Activated CD4-positive, alpha-beta T cell treated with anti-CD3 and anti-CD28 coated beads, Interleukin-2, amount 10 ng/mL, durations not matched to agents 7 days and 5 days (primary cell): ENCODE measurements around the gene DTNBP1. TPM values are rescaled to one million over a fixed set of nuclear protein-coding genes. Genes with fewer than 3 reads are reported as not detected.

ENCODE experiments used
- CTCF ChIA-PET: fragments of 350-600 bp; sonication (Branson Sonifier 250); formaldehyde crosslinking; loops from one replicate; lab custom pipeline; 2021; ENCODE audit warnings: antibody characterized with exemption; lab: Charles Lee
- POLR2A ChIA-PET: fragments of 350-600 bp; sonication (Branson Sonifier 250); formaldehyde crosslinking; loops from one replicate; lab custom pipeline; 2021; ENCODE audit warnings: antibody characterized with exemption; lab: Charles Lee
- DNase-seq: peaks from one replicate; pipeline ENCODE4 v3.0.0-alpha.2; 2020
- H3K27ac Mint-ChIP-seq: one replicate; pipeline ENCODE4 v1.8.0; 2021; ENCODE audit warnings: mild to moderate bottlenecking, moderate library complexity, mixed read lengths
- H3K27me3 Mint-ChIP-seq: one replicate; pipeline ENCODE4 v1.8.0; 2021; ENCODE audit warnings: mixed read lengths
- H3K36me3 Mint-ChIP-seq: one replicate; pipeline ENCODE4 v1.8.0; 2021; ENCODE audit warnings: low read depth, mixed read lengths
- H3K4me1 Mint-ChIP-seq: one replicate; pipeline ENCODE4 v1.8.0; 2021; ENCODE audit warnings: mixed read lengths
- H3K4me3 Mint-ChIP-seq: one replicate; pipeline ENCODE4 v1.8.0; 2021; ENCODE audit warnings: mild to moderate bottlenecking, moderate library complexity, mixed read lengths
- H3K9me3 Mint-ChIP-seq: one replicate; pipeline ENCODE4 v1.8.0; 2021; ENCODE audit warnings: mixed read lengths
- total RNA-seq, 2 experiments: library from RNA; stranded (reverse); gene quantifications; one replicate each; pipeline ENCODE4 v1.2.3, GENCODE V29; 2021

The DTNBP1 gene
- total RNA-seq, 2 experiments from 2014 or later: 22.3 to 23.5 TPM

DNA sequence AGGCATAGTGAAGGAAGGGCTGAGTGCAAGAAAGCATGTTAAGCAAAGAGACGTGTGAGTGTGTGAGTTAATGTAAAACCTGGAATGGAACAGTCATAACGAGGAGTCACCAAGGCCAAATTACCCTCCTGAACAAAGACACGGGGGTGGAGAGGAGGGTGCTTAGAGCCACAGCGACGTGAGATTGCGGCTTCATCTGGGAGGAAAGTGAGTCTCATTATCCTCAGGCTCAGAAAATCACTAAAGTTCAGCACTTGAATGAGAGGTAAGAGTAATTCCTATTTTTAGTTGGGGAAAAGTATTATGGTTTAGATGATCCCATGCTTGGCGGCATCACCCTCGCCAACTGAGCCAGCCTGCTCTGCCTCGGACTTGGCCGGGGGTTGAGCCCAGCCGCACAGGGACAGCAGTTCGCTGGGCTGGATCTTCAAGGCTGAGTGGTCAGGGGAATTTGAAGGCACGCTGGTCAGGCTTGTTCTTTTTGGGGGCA, 136.6 kb downstream of the DTNBP1 start:
- H3K4me3 Mint-ChIP-seq: no peak overlapping the region
- peaks cover 32% of the 10 kb centered on the region for H3K4me1 Mint-ChIP-seq
- DNase-seq: no peak
- POLR2A ChIA-PET: interaction anchor here (0.7 kb wide), 1 partner anchor 672 kb away, joined by 3 read pairs; no protein-coding TSS in a partner anchor
- H3K27ac Mint-ChIP-seq: no peak overlapping the region
- H3K9me3 Mint-ChIP-seq: peaks cover 4% of the 10 kb centered on the region
- no peaks in the 10 kb centered on the region for H3K27me3 Mint-ChIP-seq
- peaks cover 68% of the 10 kb centered on the region for H3K36me3 Mint-ChIP-seq
- CTCF ChIA-PET: no interaction called here

DNA sequence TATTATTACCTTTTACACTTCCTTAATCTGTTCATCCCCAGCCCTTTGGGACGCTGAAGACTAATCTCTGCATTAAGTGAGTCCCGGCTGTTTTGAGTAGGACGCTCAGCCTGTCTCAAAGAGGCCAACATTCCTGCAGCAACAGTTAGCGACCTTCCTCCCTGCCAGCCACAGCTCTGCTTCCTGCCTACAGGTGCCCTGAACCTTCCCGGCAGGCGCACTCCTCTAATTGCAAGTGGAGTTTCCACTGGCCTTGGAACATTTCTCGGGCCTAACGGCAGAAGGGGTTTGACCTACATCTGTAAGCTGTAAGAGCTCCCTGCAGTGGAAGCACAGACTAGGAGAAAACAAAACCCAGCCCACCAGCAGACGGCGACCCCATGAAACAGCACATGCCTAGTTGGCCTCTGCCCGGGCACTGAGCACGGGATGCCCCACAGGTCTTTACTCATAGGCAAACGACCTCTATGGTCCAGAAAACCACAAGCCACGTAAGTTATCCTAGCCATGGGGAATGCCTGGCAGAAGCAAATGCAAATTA, 137.9 kb downstream of the DTNBP1 start:
- no peak overlapping the region for H3K4me3 Mint-ChIP-seq
- ChIA-PET POLR2A (interaction anchor here (0.7 kb wide), 1 partner anchor 124 kb away, joined by 3 read pairs; no protein-coding TSS in a partner anchor), CTCF (interaction anchor here (1.0 kb wide), 1 partner anchor 28 kb away, joined by 4 read pairs; no protein-coding TSS in a partner anchor)
- H3K9me3 Mint-ChIP-seq: peaks cover 4% of the 10 kb centered on the region
- H3K36me3 Mint-ChIP-seq: peaks cover 73% of the 10 kb centered on the region
- no peak overlapping the region for H3K27ac Mint-ChIP-seq
- no peak for DNase-seq
- no peaks in the 10 kb centered on the region for H3K27me3 Mint-ChIP-seq
- H3K4me1 Mint-ChIP-seq: peaks cover 23% of the 10 kb centered on the region

DNA sequence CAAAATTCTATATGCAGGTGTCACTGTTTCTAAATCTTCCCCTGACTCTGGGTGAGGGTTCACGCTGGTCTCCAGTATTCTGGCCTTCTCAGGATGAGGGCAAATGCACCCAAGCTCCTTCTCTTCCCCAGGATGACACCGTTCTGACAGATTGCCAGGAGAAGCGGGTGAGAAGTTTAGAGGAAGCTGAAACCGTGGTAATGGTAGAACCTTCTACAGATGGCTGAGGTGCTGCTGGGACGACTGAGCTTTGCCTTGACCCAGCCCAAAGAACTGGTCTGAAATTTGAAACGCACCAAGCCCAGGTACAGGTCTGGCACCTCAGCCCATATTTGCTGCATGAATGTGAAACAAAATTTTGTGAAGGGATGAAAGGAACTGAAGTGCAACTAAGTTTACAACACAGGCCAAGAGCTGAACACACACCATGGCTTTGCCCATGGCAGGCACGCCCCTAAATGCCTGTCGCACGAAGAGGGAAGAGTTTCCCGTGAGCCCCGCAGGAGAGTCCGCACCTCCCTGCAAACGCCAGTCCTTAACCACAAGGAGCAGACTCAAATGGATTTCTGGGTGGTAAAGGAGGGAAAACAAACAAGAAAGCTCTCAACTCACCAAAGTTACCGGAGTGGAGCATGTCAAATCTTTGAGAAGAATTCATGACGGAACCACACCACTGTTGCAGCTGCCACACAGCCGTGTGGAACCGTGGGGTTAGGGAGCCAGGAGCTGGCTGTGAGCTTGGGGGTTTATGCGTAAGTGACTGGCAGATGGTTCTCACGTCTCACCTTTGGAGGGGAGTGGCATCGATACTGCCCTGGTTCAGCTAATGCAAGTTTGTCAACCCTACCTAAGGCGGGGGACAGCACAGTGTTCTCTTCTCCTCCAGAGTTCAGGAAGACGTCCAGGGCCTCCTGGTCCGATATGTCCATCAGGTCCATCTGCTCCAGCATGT, 138.9 kb downstream of the DTNBP1 start:
- no peak overlapping the region for H3K27ac Mint-ChIP-seq
- DNase-seq: no peak
- H3K4me3 Mint-ChIP-seq: no peak overlapping the region
- ChIA-PET POLR2A (interaction anchor here (0.7 kb wide), 1 partner anchor 125 kb away, joined by 3 read pairs; no protein-coding TSS in a partner anchor), CTCF (interaction anchor here (1.0 kb wide), 1 partner anchor 29 kb away, joined by 4 read pairs; no protein-coding TSS in a partner anchor)
- H3K9me3 Mint-ChIP-seq: peaks cover 4% of the 10 kb centered on the region
- peaks cover 74% of the 10 kb centered on the region for H3K36me3 Mint-ChIP-seq
- no peaks in the 10 kb centered on the region for H3K27me3 Mint-ChIP-seq
- peaks cover 19% of the 10 kb centered on the region for H3K4me1 Mint-ChIP-seq

DNA sequence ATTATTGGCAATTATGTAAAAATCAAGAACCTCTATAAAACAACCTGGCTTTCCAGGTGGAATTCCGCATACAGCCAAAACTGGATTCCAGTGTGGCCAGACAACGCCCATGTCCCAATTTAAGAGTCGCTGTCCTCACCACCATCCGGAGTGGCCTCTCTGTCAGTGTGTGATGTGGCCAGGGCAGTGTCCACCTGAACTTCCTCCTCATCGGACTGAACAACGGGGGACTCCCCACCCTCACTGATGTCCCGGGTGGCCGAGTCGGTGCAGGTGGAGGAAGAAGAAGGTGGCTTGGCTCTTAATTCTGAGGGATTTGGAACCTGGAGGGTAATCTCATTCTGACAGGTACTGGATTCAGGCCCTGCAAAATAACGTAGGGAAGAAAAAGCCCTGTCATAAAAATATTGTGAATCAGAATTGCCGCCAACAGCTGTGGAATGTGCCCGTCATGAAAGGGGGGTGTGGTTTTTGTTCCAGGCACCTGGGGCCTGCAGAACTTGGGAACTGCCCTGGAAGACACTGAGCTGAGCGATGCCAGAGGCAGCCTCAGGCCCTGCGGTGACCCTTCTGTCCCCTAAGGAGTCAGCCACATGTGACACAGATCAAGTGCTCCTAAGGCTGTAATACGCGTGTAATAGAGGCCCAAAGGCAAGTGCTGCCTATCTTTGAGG, 139.8 kb downstream of the DTNBP1 start:
- Mint-ChIP-seq H3K36me3 (peaks cover 69% of the 10 kb centered on the region), H3K4me1 (peaks cover 19% of the 10 kb centered on the region), H3K9me3 (peaks cover 4% of the 10 kb centered on the region), H3K27me3 (no peaks in the 10 kb centered on the region), H3K27ac (no peak overlapping the region), H3K4me3 (no peak overlapping the region)
- DNase-seq: no peak
- CTCF ChIA-PET: interaction anchor here (1.1 kb wide), 1 partner anchor 19 kb away, joined by 3 read pairs; no protein-coding TSS in a partner anchor
- POLR2A ChIA-PET: no interaction called here

DNA sequence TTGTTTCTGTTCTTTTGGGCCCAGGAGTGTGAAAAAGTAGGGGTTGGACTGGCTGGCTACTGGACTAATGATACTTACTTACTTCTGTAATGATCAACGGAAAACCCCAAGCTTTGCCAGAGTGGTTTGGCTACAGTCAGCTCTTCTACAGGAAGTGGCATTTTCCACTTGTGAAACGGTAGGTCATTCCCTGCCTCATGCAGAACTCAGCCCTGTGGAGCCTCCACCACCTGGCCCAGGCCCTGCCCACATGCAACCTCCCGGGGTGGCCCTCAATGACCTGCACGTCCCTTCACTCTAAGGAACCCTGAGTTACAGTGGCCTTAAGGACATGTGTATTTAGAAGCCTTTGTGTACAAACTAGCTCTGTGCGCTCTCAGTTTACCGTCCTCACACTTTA, 140.4 kb downstream of the DTNBP1 start:
- no peak for DNase-seq
- ChIA-PET POLR2A (no interaction called here), CTCF (interaction anchor here (1.1 kb wide), 1 partner anchor 19 kb away, joined by 3 read pairs; no protein-coding TSS in a partner anchor)
- H3K9me3 Mint-ChIP-seq: peaks cover 4% of the 10 kb centered on the region
- H3K4me1 Mint-ChIP-seq: peaks cover 19% of the 10 kb centered on the region
- no peak overlapping the region for H3K4me3 Mint-ChIP-seq
- H3K27ac Mint-ChIP-seq: no peak overlapping the region
- H3K27me3 Mint-ChIP-seq: no peaks in the 10 kb centered on the region
- H3K36me3 Mint-ChIP-seq: peaks cover 64% of the 10 kb centered on the region

GRCh38 chr6:15522026-15522425, 140.8 kb downstream of the DTNBP1 start:
- Mint-ChIP-seq H3K27me3 (no peaks in the 10 kb centered on the region), H3K4me3 (no peak overlapping the region), H3K9me3 (peaks cover 4% of the 10 kb centered on the region), H3K36me3 (peaks cover 62% of the 10 kb centered on the region), H3K4me1 (peaks cover 19% of the 10 kb centered on the region), H3K27ac (no peak overlapping the region)
- POLR2A ChIA-PET: no interaction called here
- CTCF ChIA-PET: no interaction called here
- DNase-seq: no peak

- peaks cover 59% of the 10 kb centered on the region for H3K36me3 Mint-ChIP-seq
- peaks cover 16% of the 10 kb centered on the region for H3K4me1 Mint-ChIP-seq
- POLR2A ChIA-PET: no interaction called here
- no peak overlapping the region for H3K4me3 Mint-ChIP-seq
- no peak overlapping the region for H3K27ac Mint-ChIP-seq
- CTCF ChIA-PET: no interaction called here
- no peak for DNase-seq
- peaks cover 4% of the 10 kb centered on the region for H3K9me3 Mint-ChIP-seq
- H3K27me3 Mint-ChIP-seq: no peaks in the 10 kb centered on the region
These were observed 141.2 kb downstream of the DTNBP1 start for GRCh38 chr6:15521582-15521981.

DNA sequence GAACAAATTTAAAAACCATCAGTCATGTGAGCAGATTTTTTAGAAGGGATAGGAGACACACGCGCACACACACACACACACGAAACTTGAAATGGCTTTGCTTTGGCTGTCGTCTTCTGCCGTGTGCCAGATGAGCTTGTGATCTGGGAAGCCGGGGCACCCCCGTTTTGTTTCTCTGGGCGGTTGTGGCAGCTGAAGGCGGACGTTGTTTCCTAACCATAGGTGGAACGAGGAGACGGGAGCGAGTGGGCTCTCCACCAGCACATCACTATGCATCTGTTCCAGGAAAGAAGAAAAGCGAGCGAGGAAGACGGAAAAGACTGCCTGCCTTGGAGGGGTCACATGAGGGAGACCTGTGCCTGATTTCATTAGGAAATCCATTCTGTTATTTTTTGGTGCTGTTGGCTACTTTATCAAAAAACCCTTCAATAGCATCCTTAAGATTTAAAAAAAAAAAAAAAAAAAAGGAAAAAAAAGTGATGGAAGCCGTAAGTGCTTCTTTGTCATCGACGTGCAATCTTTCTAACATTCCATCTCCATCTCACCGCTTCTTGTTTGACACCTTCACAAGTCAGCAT, 142.1 kb downstream of the DTNBP1 start:
- CTCF ChIA-PET: interaction anchor here (0.8 to 1.2 kb wide), 2 partner anchors 9 to 122 kb away, joined by 3 to 5 read pairs; no protein-coding TSS in a partner anchor

DNA sequence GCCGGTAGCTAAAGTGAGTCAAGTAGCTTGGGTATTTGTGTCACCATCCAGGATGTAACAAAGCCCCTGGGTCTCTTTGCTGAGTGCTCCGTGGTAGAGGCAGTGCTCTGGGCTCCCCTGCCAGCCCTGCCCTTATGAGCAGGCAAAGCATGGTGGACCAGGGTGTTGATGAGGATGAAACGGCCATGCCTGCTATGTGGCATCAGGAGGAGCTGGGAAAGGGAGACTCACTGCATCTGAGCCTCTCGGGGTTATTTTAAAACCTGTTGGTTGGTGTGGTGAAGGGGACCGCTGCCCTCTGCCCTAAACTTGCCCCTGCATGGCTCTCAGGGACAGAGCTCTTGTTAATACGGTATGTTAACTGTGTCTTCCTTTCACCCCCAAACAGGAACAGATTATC, 143.1 kb downstream of the DTNBP1 start:
- DNase-seq: no peak
- CTCF ChIA-PET: interaction anchor here (0.7 to 1.2 kb wide), 3 partner anchors 8 to 1398 kb away, joined by 3 to 5 read pairs (median 3); no protein-coding TSS in a partner anchor
- peaks cover 16% of the 10 kb centered on the region for H3K4me1 Mint-ChIP-seq
- no peak overlapping the region for H3K27ac Mint-ChIP-seq
- H3K4me3 Mint-ChIP-seq: no peak overlapping the region
- peaks cover 55% of the 10 kb centered on the region for H3K36me3 Mint-ChIP-seq
- POLR2A ChIA-PET: no interaction called here
- H3K9me3 Mint-ChIP-seq: no peaks in the 10 kb centered on the region
- no peaks in the 10 kb centered on the region for H3K27me3 Mint-ChIP-seq

More for the DNA sequence above, 142.1 kb downstream of the DTNBP1 start:
- Mint-ChIP-seq H3K9me3 (no peaks in the 10 kb centered on the region), H3K27me3 (no peaks in the 10 kb centered on the region), H3K36me3 (peaks cover 56% of the 10 kb centered on the region), H3K4me3 (no peak overlapping the region), H3K27ac (no peak overlapping the region), H3K4me1 (peaks cover 12% of the 10 kb centered on the region)
- POLR2A ChIA-PET: no interaction called here
- no peak for DNase-seq

DNA sequence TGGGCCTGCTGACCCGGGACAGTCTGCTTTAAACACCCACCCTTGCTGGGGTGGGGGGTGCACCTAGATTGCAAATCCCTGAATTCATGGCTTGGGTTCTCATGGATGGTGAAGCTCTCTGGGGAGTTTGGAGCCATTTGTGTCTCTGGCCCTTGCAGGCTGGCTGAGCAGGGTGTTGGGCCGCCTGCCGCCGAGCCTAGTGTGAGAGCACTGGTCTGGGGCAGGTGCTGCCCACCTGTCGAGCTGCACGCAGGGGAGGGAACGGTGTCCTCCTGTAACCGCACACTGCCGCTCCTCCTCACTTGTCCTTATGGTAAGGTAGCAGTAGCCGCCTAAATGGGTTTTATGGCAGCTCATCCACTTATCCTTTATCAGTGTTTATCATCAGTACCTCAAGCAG, 143.9 kb downstream of the DTNBP1 start:
- ChIA-PET CTCF (interaction anchor here (0.7 kb wide), 1 partner anchor 1398 kb away, joined by 3 read pairs; no protein-coding TSS in a partner anchor), POLR2A (no interaction called here)
- Mint-ChIP-seq H3K27ac (peak overlapping the region; percentile 79), H3K4me3 (no peak overlapping the region), H3K9me3 (no peaks in the 10 kb centered on the region), H3K36me3 (peaks cover 56% of the 10 kb centered on the region), H3K27me3 (no peaks in the 10 kb centered on the region), H3K4me1 (peaks cover 20% of the 10 kb centered on the region)
- DNase-seq: no peak

GRCh38 chr6:15518057-15518456, 144.8 kb downstream of the DTNBP1 start:
- Mint-ChIP-seq H3K4me1 (peaks cover 20% of the 10 kb centered on the region), H3K9me3 (no peaks in the 10 kb centered on the region), H3K27me3 (no peaks in the 10 kb centered on the region), H3K27ac (no peak overlapping the region), H3K36me3 (peaks cover 52% of the 10 kb centered on the region), H3K4me3 (no peak overlapping the region)
- POLR2A ChIA-PET: no interaction called here
- DNase-seq: no peak
- CTCF ChIA-PET: interaction anchor here (0.6 kb wide), 1 partner anchor 32 kb away, joined by 3 read pairs; no protein-coding TSS in a partner anchor

DNA sequence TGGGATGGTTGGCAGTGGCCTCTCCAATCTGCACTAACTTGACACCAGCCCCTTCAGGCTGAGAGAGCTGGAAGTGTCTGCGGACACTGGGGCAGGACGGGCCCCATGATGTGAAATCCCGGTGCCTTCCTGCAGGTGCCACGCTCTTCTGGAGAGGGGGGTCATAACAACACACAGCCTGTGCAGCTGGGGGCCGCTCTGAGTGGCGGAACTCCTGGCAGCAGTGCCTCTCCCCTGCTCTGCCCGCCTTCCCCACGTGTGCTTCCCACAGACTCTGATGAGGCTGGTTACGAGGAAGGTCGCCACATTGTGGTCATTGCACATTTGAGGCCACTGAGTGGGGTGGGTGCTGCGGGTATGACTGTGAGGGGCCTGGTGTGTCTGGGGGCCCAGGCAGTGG, 145.2 kb downstream of the DTNBP1 start:
- DNase-seq: no peak
- Mint-ChIP-seq H3K4me1 (peaks cover 17% of the 10 kb centered on the region), H3K36me3 (peaks cover 53% of the 10 kb centered on the region), H3K9me3 (no peaks in the 10 kb centered on the region), H3K27ac (no peak overlapping the region), H3K4me3 (no peak overlapping the region), H3K27me3 (no peaks in the 10 kb centered on the region)
- POLR2A ChIA-PET: no interaction called here
- CTCF ChIA-PET: no interaction called here
